GM23248 (cell line): Measurements from ENCODE around the gene ACBD5. TPM values are rescaled to one million over a fixed set of nuclear protein-coding genes. Genes with fewer than 3 reads are reported as not detected.

Source experiments
- DNase-seq: peaks from one replicate; pipeline ENCODE4 v3.0.0-alpha.2; 2015
- H2AFZ ChIP-seq: fragments of 200-600 bp; sonication (generic); 2 replicates; pipeline ENCODE4 v1.6.1; 2016; ENCODE audit warnings: antibody characterized with exemption
- H3F3A ChIP-seq: fragments of 200-600 bp; sonication (generic); 2 replicates; pipeline ENCODE4 v1.6.1; 2016; ENCODE audit warnings: mild to moderate bottlenecking, antibody characterized with exemption, mixed run types; ENCODE audit not compliant: insufficient read depth
- H3K27ac ChIP-seq: fragments of 200-600 bp; sonication (generic); 2 replicates; pipeline ENCODE4 v1.5.1; 2016; ENCODE audit warnings: mild to moderate bottlenecking
- H3K27me3 ChIP-seq: fragments of 200-600 bp; sonication (generic); replicated peaks from 2 replicates; pipeline ENCODE4 v1.6.1; 2016; ENCODE audit warnings: mild to moderate bottlenecking; ENCODE audit not compliant: insufficient read depth
- H3K36me3 ChIP-seq: fragments of 200-600 bp; sonication (generic); 2 replicates; pipeline ENCODE4 v1.6.1; 2016; ENCODE audit warnings: low read depth, mild to moderate bottlenecking
- H3K4me1 ChIP-seq: fragments of 200-600 bp; sonication (generic); 2 replicates; pipeline ENCODE4 v1.6.1; 2016; ENCODE audit warnings: mild to moderate bottlenecking; ENCODE audit not compliant: insufficient read depth
- H3K4me2 ChIP-seq: fragments of 200-600 bp; sonication (generic); one replicate; pipeline ENCODE4 v1.6.1; 2016; ENCODE audit warnings: mild to moderate bottlenecking; ENCODE audit not compliant: unreplicated experiment
- H3K4me3 ChIP-seq: fragments of 200-600 bp; sonication (generic); 2 replicates; pipeline ENCODE4 v1.5.1; 2016; ENCODE audit warnings: mild to moderate bottlenecking
- H3K79me2 ChIP-seq: fragments of 200-600 bp; sonication (generic); 2 replicates; pipeline ENCODE4 v1.6.1; 2016; ENCODE audit warnings: mild to moderate bottlenecking; ENCODE audit not compliant: insufficient read depth
- H3K9ac ChIP-seq: fragments of 200-600 bp; sonication (generic); 2 replicates; pipeline ENCODE4 v1.6.1; 2016; ENCODE audit warnings: mild to moderate bottlenecking
- H3K9me2 ChIP-seq: fragments of 200-600 bp; sonication (generic); 2 replicates; pipeline ENCODE4 v1.6.1; 2016; ENCODE audit warnings: mixed run types, mild to moderate bottlenecking, moderate library complexity; ENCODE audit not compliant: insufficient read depth
- H3K9me3 ChIP-seq: fragments of 200-600 bp; sonication (generic); one replicate; pipeline ENCODE4 v1.6.1; 2017; ENCODE audit warnings: low read depth
- H4K20me1 ChIP-seq: fragments of 200-600 bp; sonication (generic); 2 replicates; pipeline ENCODE4 v1.6.0; 2016; ENCODE audit not compliant: insufficient read depth
- EZH2 ChIP-seq: fragments of 200-600 bp; sonication (generic); IDR thresholded peaks from 2 replicates; pipeline ENCODE4 v1.6.1; 2018; ENCODE audit warnings: antibody characterized with exemption, mild to moderate bottlenecking; ENCODE audit not compliant: insufficient read depth, poor library complexity, severe bottlenecking
- EZH2phosphoT487 ChIP-seq: fragments of 200-600 bp; sonication (generic); IDR thresholded peaks from 2 replicates; pipeline ENCODE4 v1.6.1; 2018; ENCODE audit warnings: antibody characterized with exemption, moderate library complexity, mild to moderate bottlenecking, low read depth; ENCODE audit not compliant: insufficient read depth
- WGBS, 2 experiments: methylation state at CpG; one replicate each; pipeline ENCODE4 v1.1.6; 2015 to 2017; ENCODE audit warnings: low lambda C conversion rate in 2 of 2, low coverage in 1 of 2; ENCODE audit errors: missing lambda C conversion rate in 2 of 2; 5-methylcytosine and 5-hydroxymethylcytosine counted together
- in situ Hi-C: fragments of 300-500 bp; cut with MboI; formaldehyde crosslinking; loops from 2 replicates; pipeline ENCODE4 v1.15.0; 2020
- polyA plus RNA-seq: library from polyadenylated mRNA; unstranded; fragments of >200 nt; fragmentation: Nextera tagmentation; extraction: Ambion mirVana; gene quantifications from 2 replicates; pipeline ENCODE4 v1.2.1, GENCODE V29; 2016
- total RNA-seq: library from RNA; depleted of rRNA; stranded (reverse); fragments of >200 nt; shearing (Covaris generic); gene quantifications from 2 replicates; pipeline ENCODE4 v1.2.3, GENCODE V29; 2014

Gene ACBD5
- total and polyA plus RNA-seq, 2 experiments from 2014 or later = 18.8 to 25.0 TPM

DNA sequence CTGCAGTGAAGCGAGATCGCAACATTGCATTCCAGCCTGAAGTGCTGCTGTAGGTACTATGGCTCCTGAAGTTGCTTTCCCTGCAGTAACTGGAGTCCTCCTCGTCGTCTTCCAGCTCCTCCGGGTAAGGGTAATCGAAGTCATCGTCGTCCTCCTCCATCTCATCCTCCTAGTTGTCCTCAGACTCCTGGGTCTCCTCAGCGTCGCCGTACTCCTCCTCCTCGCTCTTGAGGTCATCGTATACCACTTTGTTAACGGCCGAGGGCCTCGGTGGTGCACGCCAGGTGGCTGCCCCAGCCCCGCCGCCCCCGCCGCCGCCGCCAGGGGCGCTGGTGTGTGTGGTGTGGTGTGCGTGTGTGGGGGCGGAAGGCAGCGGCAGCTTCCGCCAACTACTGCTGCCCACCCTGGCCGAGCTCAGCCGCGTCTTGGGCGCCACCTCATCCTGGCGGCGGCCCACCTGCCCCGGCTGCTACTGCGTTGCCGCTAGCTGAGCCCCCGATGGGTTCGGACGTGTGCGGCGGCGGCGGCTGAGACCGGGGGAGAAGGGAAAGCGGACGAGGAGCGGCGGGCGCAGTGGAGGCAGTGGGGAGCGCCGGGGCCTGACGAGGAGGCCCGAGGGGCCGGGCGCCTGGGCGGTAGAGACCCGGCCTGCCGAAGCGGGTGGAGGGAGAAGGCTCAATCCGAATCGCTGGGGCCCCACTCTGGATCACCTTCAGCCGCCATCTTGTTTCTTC, 11.8 kb upstream of the ACBD5 start:
- peaks cover 6% of the 10 kb centered on the region; the same call in 1 of the 2 replicates for H3K27me3 ChIP-seq
- H3F3A ChIP-seq = no peaks in the 10 kb centered on the region
- H3K27ac ChIP-seq = no peak overlapping the region
- no peaks in the 10 kb centered on the region for H3K79me2 ChIP-seq
- H3K4me2 ChIP-seq = peak overlapping the region; percentile 58
- no peaks in the 10 kb centered on the region for H3K36me3 ChIP-seq
- TF ChIP-seq EZH2phosphoT487 = no peak
- TF ChIP-seq EZH2 = no peak
- in situ Hi-C loops = no loop called here
- peak; percentile 70 for DNase-seq
- 14% methylated on average over 34 to 62 of the region's 63 CpGs for WGBS, 2 experiments
- H3K9me3 ChIP-seq = no peaks in the 10 kb centered on the region
- peak overlapping the region; percentile 96 for H2AFZ ChIP-seq
- peak overlapping the region; percentile 73 for H3K9ac ChIP-seq
- peak overlapping the region; percentile 74 for H3K4me3 ChIP-seq
- no peaks in the 10 kb centered on the region for H3K9me2 ChIP-seq
- no peaks in the 10 kb centered on the region for H3K4me1 ChIP-seq
- no peaks in the 10 kb centered on the region for H4K20me1 ChIP-seq

- in situ Hi-C loops = no loop called here
- H3K27me3 ChIP-seq = no peaks in the 10 kb centered on the region
- DNase-seq = no peak
- H3K4me3 ChIP-seq = no peak overlapping the region
- H3K27ac ChIP-seq = no peak overlapping the region
- WGBS, 2 experiments = 96 to 99% methylated on average over 13 to 14 of the region's 14 CpGs
- no peak overlapping the region for H2AFZ ChIP-seq
- H3K4me1 ChIP-seq = no peaks in the 10 kb centered on the region
- H3K9me3 ChIP-seq = no peaks in the 10 kb centered on the region
- no peak overlapping the region for H3K9ac ChIP-seq
- no peaks in the 10 kb centered on the region for H3F3A ChIP-seq
- H3K79me2 ChIP-seq = no peaks in the 10 kb centered on the region
- H3K4me2 ChIP-seq = no peak overlapping the region
- H3K36me3 ChIP-seq = no peaks in the 10 kb centered on the region
- H4K20me1 ChIP-seq = no peaks in the 10 kb centered on the region
- TF ChIP-seq EZH2phosphoT487 (no peak), EZH2 (no peak)
- no peaks in the 10 kb centered on the region for H3K9me2 ChIP-seq
Measured at GRCh38 chr10:27251554-27251953, 11.0 kb upstream of the ACBD5 start.

GRCh38 chr10:27248215-27248614, 7.6 kb upstream of the ACBD5 start:
- Histone ChIP-seq H3K27ac (no peak overlapping the region), H3K4me2 (no peak overlapping the region), H3K9me2 (no peaks in the 10 kb centered on the region), H3K9ac (no peak overlapping the region), H3K4me1 (peaks cover 3% of the 10 kb centered on the region; the same call in 1 of the 2 replicates), H2AFZ (no peak overlapping the region), H3K27me3 (no peaks in the 10 kb centered on the region), H3K36me3 (no peaks in the 10 kb centered on the region), H3K79me2 (no peaks in the 10 kb centered on the region), H3F3A (peaks cover 2% of the 10 kb centered on the region; the same call in 1 of the 2 replicates), H3K4me3 (no peak overlapping the region), H3K9me3 (no peaks in the 10 kb centered on the region), H4K20me1 (no peaks in the 10 kb centered on the region)
- TF ChIP-seq EZH2phosphoT487 (no peak), EZH2 (no peak)
- in situ Hi-C loops = no loop called here
- DNase-seq = no peak
- 48 to 51% methylated on average over 4 of the region's 4 CpGs for WGBS, 2 experiments

- Histone ChIP-seq H3K79me2 (no peaks in the 10 kb centered on the region), H3K9me3 (no peaks in the 10 kb centered on the region), H3K27me3 (no peaks in the 10 kb centered on the region), H3F3A (peaks cover 10% of the 10 kb centered on the region), H3K9me2 (no peaks in the 10 kb centered on the region), H3K4me1 (peaks cover 4% of the 10 kb centered on the region; the same call in 1 of the 2 replicates), H3K4me3 (no peak overlapping the region), H2AFZ (no peak overlapping the region), H3K4me2 (no peak overlapping the region), H3K27ac (no peak overlapping the region), H4K20me1 (no peaks in the 10 kb centered on the region), H3K9ac (no peak overlapping the region), H3K36me3 (no peaks in the 10 kb centered on the region)
- 59% methylated on average over 3 of the region's 3 CpGs for WGBS, 2 experiments
- in situ Hi-C loops = no loop called here
- TF ChIP-seq EZH2phosphoT487 = no peak
- TF ChIP-seq EZH2 = no peak
- no peak for DNase-seq
Measured at GRCh38 chr10:27247441-27247840, 6.8 kb upstream of the ACBD5 start.
